ENCODE data around the gene MIER1.

The MIER1 gene

GRCh38 chr1:66917476-66917875 lies 7.3 kb upstream of the MIER1 start:
- no peak for DNase-seq (ENCODE audit: low read depth)
- no peak overlapping the region for H3K4me3 ChIP-seq (ENCODE audit: control insufficient read depth, low read depth, low read length)
- no peak for TF ChIP-seq CTCF (conservative IDR thresholded peaks at IDR 0.05; ENCODE audit: control insufficient read depth, insufficient read depth, low read depth, low read length)

GRCh38 chr1:66919063-66919462 lies 5.7 kb upstream of the MIER1 start:
- no peak overlapping the region for H3K4me3 ChIP-seq (ENCODE audit: control insufficient read depth, low read depth, low read length)
- no peak for DNase-seq (ENCODE audit: low read depth)
- TF ChIP-seq CTCF (conservative IDR thresholded peaks at IDR 0.05; ENCODE audit: control insufficient read depth, insufficient read depth, low read depth, low read length), result no peak

- no peak for TF ChIP-seq CTCF (conservative IDR thresholded peaks at IDR 0.05; ENCODE audit: control insufficient read depth, insufficient read depth, low read depth, low read length)
- no peak overlapping the region for H3K4me3 ChIP-seq (ENCODE audit: control insufficient read depth, low read depth, low read length)
- DNase-seq (ENCODE audit: low read depth), result no peak
Measured at GRCh38 chr1:66919828-66920227, 5.0 kb upstream of the MIER1 start.

- no peak for TF ChIP-seq CTCF (conservative IDR thresholded peaks at IDR 0.05; ENCODE audit: control insufficient read depth, insufficient read depth, low read depth, low read length)
- no peak overlapping the region for H3K4me3 ChIP-seq (ENCODE audit: control insufficient read depth, low read depth, low read length)
- no peak for DNase-seq (ENCODE audit: low read depth)
Measured at GRCh38 chr1:66920543-66920942, 4.2 kb upstream of the MIER1 start.

GRCh38 chr1:66925558-66925910 lies 744 bp downstream of the MIER1 start:
- DNase-seq (ENCODE audit: low read depth), result no peak
- H3K4me3 ChIP-seq (ENCODE audit: control insufficient read depth, low read depth, low read length), result peak overlapping the region; percentile 82
- no peak for TF ChIP-seq CTCF (conservative IDR thresholded peaks at IDR 0.05; ENCODE audit: control insufficient read depth, insufficient read depth, low read depth, low read length)

GRCh38 chr1:66925944-66926343 lies 1.2 kb downstream of the MIER1 start:
- DNase-seq (ENCODE audit: low read depth), result no peak
- no peak for TF ChIP-seq CTCF (conservative IDR thresholded peaks at IDR 0.05; ENCODE audit: control insufficient read depth, insufficient read depth, low read depth, low read length)
- peak overlapping the region; percentile 82 for H3K4me3 ChIP-seq (ENCODE audit: control insufficient read depth, low read depth, low read length)

GRCh38 chr1:66927528-66927927 lies 2.7 kb downstream of the MIER1 start:
- TF ChIP-seq CTCF (conservative IDR thresholded peaks at IDR 0.05; ENCODE audit: control insufficient read depth, insufficient read depth, low read depth, low read length), result no peak
- H3K4me3 ChIP-seq (ENCODE audit: control insufficient read depth, low read depth, low read length), result no peak overlapping the region
- no peak for DNase-seq (ENCODE audit: low read depth)

Measured in fibroblast of mammary gland (primary cell).